Stimulated activated CD8-positive, alpha-beta memory T cell treated with anti-CD3 and anti-CD28 coated beads, Interleukin-4, amount 100 ng/mL, for 24 hours (primary cell): ENCODE measurements around the gene SLC27A3.
A peak's percentile ranks its signal among the peaks of the same experiment; 100 is the strongest.
"Not testable (repeated sequence)": the region's sequence is repeated elsewhere in the genome, so short reads cannot be mapped to it uniquely, and the experiment has no call there.

Source experiments
- DNase-seq: peaks from one replicate; pipeline ENCODE4 v3.0.0-alpha.2; 2020; ENCODE audit warnings: low read depth

SLC27A3 gene

GRCh38 chr1:153780551-153780950 lies 5.3 kb downstream of the SLC27A3 start:
- DNase-seq = no peak

- not testable (repeated sequence) for DNase-seq
Measured at GRCh38 chr1:153782648-153783047, 7.4 kb downstream of the SLC27A3 start.

DNA sequence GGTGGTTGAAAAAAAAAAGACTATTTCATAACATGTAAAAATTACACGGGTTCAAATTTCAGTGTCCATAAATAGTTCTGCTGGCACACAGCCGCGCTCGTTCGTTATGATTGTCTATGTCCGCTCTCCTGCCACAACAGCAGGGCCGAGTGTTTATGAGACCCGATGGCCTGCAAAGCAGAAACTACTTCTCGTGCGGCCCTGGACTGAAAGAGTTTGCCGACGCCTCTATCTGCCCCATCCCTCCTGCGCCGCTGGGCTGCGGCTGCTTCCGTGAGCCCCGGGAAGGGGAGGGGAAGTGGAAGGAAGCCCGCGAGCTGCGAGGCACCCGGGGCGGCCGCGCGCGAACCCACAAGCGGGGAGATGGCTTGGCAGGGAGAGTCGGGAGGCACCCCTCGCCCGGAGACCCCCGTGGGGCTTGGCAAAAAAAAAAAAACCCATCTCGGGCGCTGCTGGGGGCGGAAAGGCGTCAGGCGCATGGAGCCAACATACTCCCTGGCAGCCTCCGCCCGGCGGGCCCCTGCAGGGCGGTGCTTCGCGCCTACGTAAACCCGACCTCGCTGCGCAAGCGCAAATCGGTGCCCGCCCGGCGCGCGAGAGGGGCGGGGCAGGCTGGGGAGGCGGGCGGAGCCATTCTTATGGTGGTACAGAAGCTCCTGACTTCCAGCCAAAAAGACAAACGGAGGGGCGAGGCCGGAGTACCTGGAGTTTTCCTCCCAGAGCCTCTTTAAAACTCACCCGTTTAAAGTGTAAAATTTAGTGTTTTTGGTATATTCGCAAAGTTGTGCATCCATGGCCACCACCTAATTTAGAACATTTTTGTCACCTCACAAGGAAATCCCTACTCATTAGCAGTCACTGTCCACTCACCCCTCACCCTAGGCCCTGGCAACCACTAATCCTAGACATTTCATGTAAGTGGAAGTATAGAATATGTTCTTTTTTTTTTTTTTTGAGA lies 8.3 kb downstream of the SLC27A3 start:
- peak; percentile 87 for DNase-seq

- no peak for DNase-seq
Measured at GRCh38 chr1:153786038-153786790, 11.0 kb downstream of the SLC27A3 start.

- DNase-seq = no peak
Measured at GRCh38 chr1:153789478-153790034, 14.3 kb downstream of the SLC27A3 start.

DNA sequence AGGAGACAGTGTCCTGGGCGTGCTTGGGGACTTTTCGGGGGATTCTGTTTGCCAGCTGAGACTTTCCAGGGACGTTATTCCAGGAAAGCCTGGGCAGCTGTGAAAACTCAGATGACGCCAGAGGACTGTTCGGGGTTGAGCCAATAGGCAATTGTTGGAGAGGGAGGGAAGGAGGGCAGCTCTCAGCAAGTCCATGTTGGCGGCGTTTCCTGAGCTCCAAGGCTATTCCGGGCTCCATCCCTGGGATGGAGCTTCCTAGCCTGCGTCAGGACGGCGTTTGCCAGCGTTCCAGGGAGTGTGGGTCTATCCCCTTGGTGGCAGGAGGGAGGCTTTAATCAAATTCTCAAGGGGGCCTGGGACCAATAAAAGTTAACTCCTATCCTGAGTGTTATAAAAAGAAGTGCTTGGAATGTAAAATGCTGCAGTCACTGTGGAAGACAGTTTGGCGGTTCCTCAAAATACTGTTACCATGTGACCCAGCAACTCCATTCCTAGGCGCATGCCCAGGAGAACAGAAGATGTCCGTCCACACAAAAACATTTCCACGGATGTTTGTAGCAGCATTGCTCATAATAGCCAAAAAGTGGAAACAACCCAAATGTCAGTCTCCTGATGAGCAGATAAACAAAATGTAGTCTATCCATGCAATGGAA lies 15.2 kb downstream of the SLC27A3 start:
- no peak for DNase-seq

- no peak for DNase-seq
Measured at GRCh38 chr1:153790966-153791647, 15.9 kb downstream of the SLC27A3 start.

GRCh38 chr1:153791648-153792253 lies 16.5 kb downstream of the SLC27A3 start:
- no peak for DNase-seq

DNA sequence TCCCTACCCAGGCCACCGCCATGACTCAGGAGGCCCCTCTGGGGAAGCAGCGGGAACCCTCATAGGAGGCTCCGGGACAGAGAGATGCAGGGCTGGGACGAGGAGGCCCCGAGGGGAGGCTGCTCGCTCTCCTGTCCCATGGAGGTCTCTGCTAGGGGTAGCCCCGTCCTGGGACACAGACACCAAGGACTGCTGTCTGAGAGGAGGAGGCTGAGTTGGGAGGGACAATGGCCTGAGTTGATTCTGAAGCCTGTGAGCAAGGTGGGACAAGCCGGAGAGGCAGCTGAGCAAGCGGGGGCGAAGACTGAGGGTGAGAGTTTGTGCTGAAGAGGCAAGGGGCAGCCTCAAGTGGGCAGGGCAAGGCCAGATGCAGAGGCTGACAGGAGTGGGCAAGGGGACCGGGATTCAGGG lies 17.4 kb downstream of the SLC27A3 start:
- no peak for DNase-seq

DNA sequence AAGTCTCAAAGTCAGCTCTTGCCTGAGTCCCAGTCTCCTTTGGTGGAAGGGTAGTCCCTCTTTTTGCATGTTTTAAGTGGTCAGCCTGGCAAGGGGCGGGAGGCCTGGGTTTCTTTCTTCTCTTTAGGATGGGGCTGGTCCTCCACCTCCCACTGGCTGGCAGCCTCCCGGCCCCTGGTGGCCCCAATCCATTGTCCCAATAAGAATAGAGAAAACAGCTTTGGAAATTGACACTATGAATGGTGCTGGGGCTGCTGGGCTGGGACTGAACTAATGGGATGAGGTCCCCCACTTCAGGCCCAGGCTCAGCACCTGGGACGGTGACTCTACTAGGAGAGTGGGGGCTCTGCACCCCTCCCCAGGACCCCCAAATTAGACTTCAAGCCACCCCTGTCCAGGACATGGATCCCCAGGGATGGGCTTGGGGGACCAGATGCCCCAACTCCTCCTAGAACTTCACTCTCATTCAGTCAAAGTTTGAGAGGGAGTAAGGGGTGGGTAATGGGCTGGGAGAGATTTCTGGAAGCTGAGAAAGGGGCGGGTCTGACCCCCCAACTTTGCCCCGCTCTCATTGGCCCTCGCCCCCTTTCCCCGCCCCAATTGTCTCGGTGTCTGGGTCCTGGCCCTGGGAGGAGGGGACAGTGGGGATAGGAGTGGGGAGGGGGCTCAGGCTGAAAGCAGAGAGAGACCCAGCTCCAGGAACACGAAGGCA lies 18.2 kb downstream of the SLC27A3 start:
- no peak for DNase-seq

DNA sequence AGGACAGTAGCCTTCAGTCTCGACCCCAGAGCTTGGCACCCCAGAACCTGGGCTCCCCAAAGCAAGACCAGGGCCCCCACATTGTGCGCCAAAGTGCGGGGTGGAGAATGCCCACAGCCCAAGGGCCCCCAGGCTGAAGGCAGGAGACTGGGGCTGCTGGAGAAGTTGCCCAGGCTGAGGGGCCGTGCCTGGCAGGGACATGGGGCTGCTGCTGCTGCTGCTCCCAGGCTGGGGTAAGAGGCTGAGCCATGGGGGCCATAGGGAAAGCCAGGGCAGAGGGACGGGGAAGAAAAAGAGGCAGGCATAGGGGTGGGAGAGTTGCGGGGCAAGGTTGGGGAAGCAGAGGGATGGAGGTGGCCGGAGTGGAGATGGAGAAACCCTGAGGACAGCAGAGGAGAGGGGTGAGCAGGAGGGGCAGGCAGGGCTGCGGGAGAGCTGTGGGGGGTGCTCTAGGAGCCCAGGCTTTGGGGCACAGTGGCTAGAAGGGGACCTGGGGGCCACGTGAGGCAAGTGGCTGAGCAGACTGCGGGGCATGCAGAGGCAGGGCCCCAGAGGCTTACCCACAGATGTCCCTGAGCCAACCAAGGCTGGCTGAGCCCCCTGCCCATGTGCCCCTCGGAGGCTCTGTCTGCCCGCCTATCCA lies 18.9 kb downstream of the SLC27A3 start:
- DNase-seq = no peak

- no peak for DNase-seq
Measured at GRCh38 chr1:153794624-153795329, 19.6 kb downstream of the SLC27A3 start.

DNA sequence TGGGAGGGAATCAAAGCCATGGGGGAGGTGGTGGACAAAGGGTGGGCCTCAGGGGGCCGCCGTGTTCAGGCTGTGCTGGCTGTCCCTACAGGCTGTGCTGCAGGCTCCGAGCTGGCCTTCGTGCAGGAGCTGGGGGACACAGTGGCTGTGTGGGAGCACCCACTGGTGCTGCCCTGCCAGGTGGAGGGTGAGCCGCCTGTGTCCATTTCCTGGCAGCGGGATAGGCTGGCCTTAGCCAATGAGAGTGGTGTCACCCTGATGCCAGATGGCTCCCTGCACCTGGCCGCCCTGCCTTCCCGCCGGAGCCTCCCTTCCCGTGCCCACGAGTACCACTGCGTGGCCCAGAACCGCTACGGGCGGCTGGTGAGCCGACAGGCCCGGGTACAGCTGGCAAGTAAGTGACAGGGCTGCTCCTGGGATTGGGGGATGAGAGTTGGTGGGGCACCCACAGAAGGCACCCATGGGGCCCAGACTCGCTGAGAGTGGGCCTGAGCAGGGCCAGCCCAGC lies 20.2 kb downstream of the SLC27A3 start:
- DNase-seq = no peak

DNA sequence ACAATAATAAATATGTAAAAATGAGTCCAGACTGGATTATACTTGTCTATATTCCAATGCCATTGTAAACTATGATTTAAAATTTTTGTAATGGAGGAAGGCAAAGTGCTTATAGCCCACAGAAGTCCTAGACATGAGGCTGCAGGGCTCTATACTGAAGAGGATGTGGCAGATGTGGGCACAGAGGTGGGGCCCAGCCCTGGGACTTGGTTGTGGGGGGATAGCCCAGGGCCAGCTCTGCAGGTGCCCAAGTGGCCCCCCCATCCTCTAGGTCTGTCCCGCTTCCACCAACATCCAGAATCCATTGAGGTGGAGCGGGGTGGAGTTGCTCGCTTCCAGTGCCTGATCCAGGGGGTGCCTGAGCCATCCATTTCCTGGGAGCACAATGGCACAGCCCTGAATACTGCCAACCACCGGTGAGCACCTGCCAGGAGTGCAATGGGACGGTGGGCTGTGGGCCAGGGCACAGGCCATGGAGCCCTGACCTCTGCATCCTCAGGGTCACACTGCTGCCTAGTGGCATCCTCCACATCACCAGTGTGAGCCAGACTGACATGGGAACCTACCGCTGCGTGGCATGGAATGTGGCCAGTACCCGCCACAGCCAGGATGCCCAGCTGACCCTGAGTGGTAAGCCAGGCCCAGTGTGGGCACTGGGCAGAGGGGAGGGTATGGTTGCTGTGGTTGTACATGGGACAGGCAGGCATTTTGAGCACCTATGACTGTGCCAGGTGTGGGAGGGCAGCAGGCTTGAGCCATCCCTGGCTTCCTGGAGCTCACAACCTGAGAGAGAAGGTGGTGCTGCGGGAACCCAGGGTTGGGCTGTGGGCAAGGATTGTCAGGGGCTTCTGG lies 21.0 kb downstream of the SLC27A3 start:
- DNase-seq = no peak

DNA sequence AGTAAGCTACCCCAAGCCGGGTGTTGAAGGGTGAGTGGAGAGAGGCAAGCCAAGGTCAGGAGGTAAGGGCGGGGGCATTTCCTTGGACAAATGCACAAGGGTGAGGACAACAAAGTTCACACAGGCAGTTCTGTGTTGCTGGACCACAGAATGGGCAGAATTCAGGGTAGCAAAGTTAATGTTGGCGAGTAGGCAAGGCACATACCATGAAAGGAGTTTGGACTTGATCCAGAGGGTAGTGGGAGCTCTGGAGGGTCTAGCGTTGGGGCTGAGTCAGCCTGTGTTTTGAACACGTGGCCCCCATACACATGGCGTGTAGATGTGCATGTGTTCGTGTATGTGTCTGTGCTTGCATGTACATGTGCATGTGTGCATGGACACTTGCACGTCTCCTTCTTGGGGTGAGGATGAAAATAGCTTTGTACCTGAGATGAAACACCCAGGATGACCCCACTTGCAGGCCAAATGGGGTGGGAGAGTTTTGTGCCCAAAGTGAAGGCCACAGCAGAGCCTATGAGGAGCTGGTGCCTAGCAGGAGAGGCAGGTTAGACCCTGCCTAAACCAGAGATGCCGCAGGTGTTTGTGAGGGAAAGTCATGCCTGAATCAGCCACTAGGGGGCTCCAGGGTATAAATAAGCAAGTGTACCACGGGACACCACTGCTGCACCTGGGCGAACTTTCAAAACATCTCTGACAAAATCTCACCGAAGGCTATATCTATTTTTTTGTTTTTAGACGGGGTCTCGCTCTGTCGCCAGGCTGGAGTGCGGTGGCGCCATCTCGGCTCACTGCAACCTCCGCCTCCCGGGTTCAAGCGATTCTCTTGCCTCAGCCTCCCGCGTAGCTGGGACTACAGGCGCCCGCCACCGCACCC lies 21.8 kb downstream of the SLC27A3 start:
- peak; percentile 69 for DNase-seq

DNA sequence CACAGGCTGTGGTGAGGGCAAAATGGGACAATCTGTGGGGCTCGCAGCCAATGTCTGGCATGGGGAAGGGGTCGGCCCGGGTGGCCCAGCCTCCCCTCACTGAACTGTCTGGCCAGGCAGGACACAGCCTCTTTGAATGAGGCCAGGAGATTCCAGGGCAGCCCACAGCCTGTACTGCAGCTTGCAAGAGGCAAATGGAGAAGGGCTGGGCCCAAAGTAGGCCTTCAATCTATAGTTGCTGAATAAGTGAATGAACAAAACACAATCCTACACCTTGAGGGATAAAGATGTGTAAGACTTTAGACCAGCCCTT lies 23.2 kb downstream of the SLC27A3 start:
- no peak for DNase-seq

DNA sequence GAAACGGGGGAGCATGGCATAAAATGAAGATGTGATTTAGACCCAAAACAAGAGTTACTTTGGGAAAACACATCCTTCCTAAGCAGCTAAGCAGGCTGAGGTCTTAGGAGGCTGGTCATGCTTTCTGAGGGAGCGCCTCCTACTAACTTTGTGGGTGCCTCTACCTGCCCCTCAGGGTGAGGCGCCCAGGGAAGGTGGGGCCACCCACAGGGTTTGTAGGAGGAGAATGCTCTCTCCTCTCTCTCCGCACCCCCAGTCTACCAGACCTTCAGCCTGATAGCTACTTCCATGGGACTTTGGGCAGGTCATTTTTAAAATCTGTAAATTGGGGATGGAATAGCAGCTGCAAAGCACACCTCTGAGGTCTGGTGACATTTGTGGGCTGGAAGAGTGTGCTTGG lies 23.8 kb downstream of the SLC27A3 start:
- DNase-seq = no peak
